T-cell (primary cell): ENCODE results near the gene CIZ1. TPM values are rescaled to one million over a fixed set of nuclear protein-coding genes. Genes with fewer than 3 reads are reported as not detected.

Experiments used
- ATAC-seq, 4 experiments: fragments of 200-7000 bp in 3 of 4; fragments of 150-1000 bp in 1 of 4; cut with Tn5 transposase; replicated peaks in 1 of 4; 1 replicate in 3 of 4; 2 replicates in 1 of 4; pipeline ENCODE4 v1.10.0; 2021; ENCODE audit warnings: moderate library complexity in 3 of 4, mild to moderate bottlenecking in 2 of 4, moderate number of reproducible peaks in 1 of 4
- CTCF ChIA-PET, 2 donors: fragments of 300-600 bp; sonication (Branson Sonifier 250); formaldehyde crosslinking; loops; one replicate each; lab custom pipeline; 2022; ENCODE audit warnings: antibody characterized with exemption in 2 of 2; lab: Charles Lee
- POLR2A ChIA-PET, 2 donors: fragments of 300-600 bp; sonication (Branson Sonifier 250); formaldehyde crosslinking; loops; one replicate each; lab custom pipeline; 2022; ENCODE audit warnings: antibody characterized with exemption in 2 of 2; lab: Charles Lee
- DNase-seq, 35 experiments: peaks; one replicate each; pipeline versions ENCODE4 v3.0.0 to v3.0.0-alpha.2; 2013 to 2023
- H3K27ac ChIP-seq: one replicate; pipeline ENCODE4 v1.5.1; 2013; ENCODE audit warnings: low read length
- H3K27me3 ChIP-seq, 2 experiments: replicated peaks in 1 of 2; 1 replicate in 1 of 2; 2 replicates in 1 of 2; pipeline versions ENCODE4 v1.6.1 to v1.7.0; 2013; ENCODE audit warnings: low read length in 1 of 2, mixed read lengths in 1 of 2; ENCODE audit not compliant: control insufficient read depth in 2 of 2, insufficient read depth in 2 of 2; ENCODE audit errors: extremely low read depth in 1 of 2
- H3K36me3 ChIP-seq, 2 donors: 1 replicate in 1 of 2; 2 replicates in 1 of 2; pipeline versions ENCODE4 v1.6.1 to v1.7.0; 2013; ENCODE audit warnings: low read length in 1 of 2; ENCODE audit not compliant: control insufficient read depth in 2 of 2, insufficient read depth in 1 of 2; ENCODE audit errors: extremely low read depth in 1 of 2
- H3K4me1 ChIP-seq, 2 experiments: 1 replicate in 1 of 2; 2 replicates in 1 of 2; pipeline versions ENCODE4 v1.6.1 to v1.7.0; 2013; ENCODE audit warnings: low read length in 2 of 2, mixed read lengths in 1 of 2; ENCODE audit not compliant: insufficient read depth in 2 of 2, control insufficient read depth in 1 of 2; ENCODE audit errors: extremely low read depth in 1 of 2
- H3K4me3 ChIP-seq, 2 donors: 1 replicate in 1 of 2; 2 replicates in 1 of 2; pipeline versions ENCODE4 v1.5.1 to v1.7.0; 2013; ENCODE audit warnings: mild to moderate bottlenecking in 2 of 2, low read length in 1 of 2, moderate library complexity in 1 of 2; ENCODE audit not compliant: control insufficient read depth in 1 of 2; ENCODE audit errors: extremely low read depth in 1 of 2
- H3K9me3 ChIP-seq: 2 replicates; pipeline ENCODE4 v1.7.0; 2013
- H3K27ac Mint-ChIP-seq, 2 donors: one replicate each; pipeline ENCODE4 v1.8.0; 2020 to 2021; ENCODE audit warnings: mild to moderate bottlenecking in 2 of 2, mixed read lengths in 2 of 2
- H3K27me3 Mint-ChIP-seq, 2 donors: one replicate each; pipeline ENCODE4 v1.8.0; 2021 to 2022; ENCODE audit warnings: mixed read lengths in 2 of 2
- H3K36me3 Mint-ChIP-seq: one replicate; pipeline ENCODE4 v1.8.0; 2021; ENCODE audit warnings: mixed read lengths
- H3K4me1 Mint-ChIP-seq, 3 donors: one replicate each; pipeline ENCODE4 v1.8.0; 2020 to 2022; ENCODE audit warnings: mixed read lengths in 3 of 3, mild to moderate bottlenecking in 1 of 3
- H3K4me3 Mint-ChIP-seq, 3 donors: one replicate each; pipeline ENCODE4 v1.8.0; 2020 to 2022; ENCODE audit warnings: mild to moderate bottlenecking in 3 of 3, mixed read lengths in 3 of 3, moderate library complexity in 3 of 3
- H3K9me3 Mint-ChIP-seq, 3 donors: one replicate each; pipeline ENCODE4 v1.8.0; 2020 to 2022; ENCODE audit warnings: mixed read lengths in 3 of 3
- WGBS: methylation state at CpG from one replicate; pipeline ENCODE4 v1.1.5; 2013; ENCODE audit warnings: missing lambda C conversion rate; ENCODE audit not compliant: insufficient coverage; 5-methylcytosine and 5-hydroxymethylcytosine counted together
- total RNA-seq, 35 experiments: library from RNA in 6 of 35; stranded (reverse) in 6 of 35; fragments of 120-200 nt in 1 of 35; gene quantifications; one replicate each; pipeline versions ENCODE4 v1.2.1 to v1.2.4 and lab custom pipeline; 2013 to 2026

CIZ1 gene
- total RNA-seq, 5 donors from 2014 or later (not counting 1 experiment from before 2014, with no cell fraction given) = 143 to 163 (median 150) TPM

DNA sequence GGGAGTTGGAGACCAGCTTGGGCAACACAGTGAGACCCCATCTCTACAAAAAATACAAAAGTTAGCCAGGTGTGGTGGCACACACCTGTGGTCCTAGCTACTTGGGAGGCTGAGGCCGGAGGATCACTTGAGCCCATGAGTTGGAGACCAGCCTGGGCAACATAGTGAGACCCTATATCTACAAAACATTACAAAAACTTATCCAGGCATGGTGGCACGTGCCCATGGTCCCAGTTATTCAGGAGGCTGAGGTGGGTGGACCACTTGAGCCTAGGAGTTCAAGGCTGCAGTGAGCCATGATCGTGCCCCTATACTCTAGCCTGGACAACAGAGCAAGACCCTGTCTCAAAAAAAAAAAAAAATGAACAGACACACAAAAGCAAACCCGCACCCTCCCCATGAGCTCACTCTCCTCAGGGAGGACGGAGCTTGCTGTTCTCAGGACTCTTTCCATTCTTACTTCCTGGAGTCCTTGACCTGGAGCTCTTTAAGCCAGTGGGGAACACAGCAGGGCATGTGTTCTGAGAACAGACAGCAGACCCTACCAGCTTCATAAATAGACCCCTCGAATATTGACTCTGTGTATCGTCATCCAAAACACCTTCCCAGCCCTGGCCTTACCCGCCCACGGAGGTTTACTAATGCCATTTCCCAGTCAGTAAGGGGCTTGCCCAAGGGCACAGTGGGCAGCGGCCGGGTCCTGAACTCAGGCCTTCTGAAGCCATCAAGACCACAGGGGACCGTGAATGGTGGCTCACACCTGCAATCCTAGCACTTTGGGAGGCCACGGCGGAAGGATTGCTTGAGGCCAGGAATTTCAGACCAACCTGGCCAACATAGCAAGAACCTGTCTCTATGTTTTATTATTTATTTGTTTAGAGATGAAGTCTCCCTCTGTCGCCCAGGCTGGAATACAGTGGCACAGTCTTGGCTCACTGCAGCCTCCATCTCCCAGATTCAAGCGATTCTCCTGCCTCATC, 75.0 kb downstream of the CIZ1 start:
- CTCF ChIA-PET = interaction anchor here (1.0 kb wide), 2 partner anchors 49 to 85 kb away, joined by 3 read pairs; partner anchors contain the start of genes NAIF1 (in 1 of the 2) and SLC25A25 (in 1 of the 2)
- 96% methylated on average over 8 of the region's 16 CpGs for WGBS
- no peak for DNase-seq
- peaks cover 6 to 15% of the 10 kb centered on the region in 2 donors for H3K36me3 ChIP-seq
- no peak overlapping the region for H3K27ac ChIP-seq
- Mint-ChIP-seq H3K4me3 (no peak overlapping the region), H3K36me3 (peaks cover 11% of the 10 kb centered on the region), H3K4me1 (peaks cover 7 to 15% (median 11%) of the 10 kb centered on the region in 3 donors), H3K9me3 (no peaks in the 10 kb centered on the region), H3K27ac (peak overlapping the region in 1 of 2 donors; percentile 36), H3K27me3 (no peaks in the 10 kb centered on the region)
- H3K9me3 ChIP-seq = no peaks in the 10 kb centered on the region
- H3K4me3 ChIP-seq = no peak overlapping the region
- peaks cover 0 to 15% of the 10 kb centered on the region in 2 experiments for H3K4me1 ChIP-seq
- no peak for ATAC-seq
- no peaks in the 10 kb centered on the region for H3K27me3 ChIP-seq
- POLR2A ChIA-PET = no interaction called here

Other genes starting within 250 kb of the CIZ1 start
- gene EEIG1, start 210.6 kb downstream of the CIZ1 start, total RNA-seq = 100 to 1,000 TPM; 351 to 746 (median 698) TPM
- 10 to 100 TPM; 11.6 to 14.9 (median 13.8) TPM for gene NAIF1, start 124.3 kb downstream of the CIZ1 start, total RNA-seq
- 10 to 100 TPM; 11.8 to 21.0 (median 17.3) TPM for gene SLC25A25, start 123.3 kb downstream of the CIZ1 start, total RNA-seq
- 10 to 100 TPM; 60.2 to 91.7 (median 79.2) TPM for gene PTGES2, start 63.8 kb downstream of the CIZ1 start, total RNA-seq
- gene LCN2, start 42.1 kb downstream of the CIZ1 start, total RNA-seq = not detected
- gene BBLN, start 31.3 kb downstream of the CIZ1 start, total RNA-seq = 10 to 100 TPM; 50.0 to 85.9 (median 81.4) TPM
- 1 to 10 TPM in 4 of 5 donors, under 1 TPM in 1; 0.95 to 3.0 (median 1.8) TPM for gene DNM1, start 11.8 kb upstream of the CIZ1 start, total RNA-seq
- 10 to 100 TPM; 49.6 to 71.3 (median 60.5) TPM for gene GOLGA2, start 84.4 kb upstream of the CIZ1 start, total RNA-seq
- 10 to 100 TPM in 2 of 5 donors, 1 to 10 TPM in 3; 7.5 to 15.3 (median 9.7) TPM for gene SWI5, start 84.7 kb upstream of the CIZ1 start, total RNA-seq
- gene TRUB2, start 130.9 kb upstream of the CIZ1 start, total RNA-seq = 10 to 100 TPM; 12.4 to 22.9 (median 21.9) TPM
- gene COQ4, start 131.3 kb upstream of the CIZ1 start, total RNA-seq = 10 to 100 TPM; 32.2 to 60.0 (median 54.5) TPM
- 10 to 100 TPM in 3 of 5 donors, 1 to 10 TPM in 2; 7.3 to 18.4 (median 17.5) TPM for gene SLC27A4, start 149.0 kb upstream of the CIZ1 start, total RNA-seq
- gene URM1, start 179.8 kb upstream of the CIZ1 start, total RNA-seq = 10 to 100 TPM; 38.7 to 55.8 (median 52.5) TPM
- 1 to 10 TPM in 4 of 5 donors, under 1 TPM in 1; 0.30 to 1.9 (median 1.3) TPM for gene CERCAM, start 229.3 kb upstream of the CIZ1 start, total RNA-seq